NCI-H2171 treated with DMSO at 0.1 percent for 48 hours (cell line): ENCODE measurements around the gene LDHD.

Experiments
- DNase-seq: peaks from one replicate; lab custom pipeline; 2025; lab: John Stamatoyannopoulos, UW

Gene LDHD

GRCh38 chr16:75116081-75116910 is at the start of gene LDHD:
LDHD (minus strand) TSS chr16:75116780; CDS start chr16:75116720, 60 bp downstream.
- DNase-seq: no peak

GRCh38 chr16:75160386-75160785 is 43.8 kb upstream of the LDHD start:
- DNase-seq: no peak

GRCh38 chr16:75152635-75153034 is 36.1 kb upstream of the LDHD start:
- DNase-seq: no peak

GRCh38 chr16:75151798-75152197 is 35.2 kb upstream of the LDHD start:
- no peak for DNase-seq

GRCh38 chr16:75148311-75149195 is 32.0 kb upstream of the LDHD start, which contains the start of gene ZFP1:
ZFP1 (plus strand) TSS chr16:75148524; CDS start chr16:75152952, 4,428 bp downstream.
- DNase-seq: peak; percentile 89

- DNase-seq: no peak
Observed at GRCh38 chr16:75147968-75148310, 31.4 kb upstream of the LDHD start.

GRCh38 chr16:75143941-75144340 is 27.4 kb upstream of the LDHD start:
- no peak for DNase-seq

GRCh38 chr16:75139498-75139897 is 22.9 kb upstream of the LDHD start:
- DNase-seq: no peak

GRCh38 chr16:75138636-75139035 is 22.1 kb upstream of the LDHD start:
- DNase-seq: no peak

GRCh38 chr16:75138233-75138632 is 21.7 kb upstream of the LDHD start:
- DNase-seq: no peak

- DNase-seq: no peak
Observed at GRCh38 chr16:75131081-75131480, 14.5 kb upstream of the LDHD start.

- DNase-seq: no peak
Observed at GRCh38 chr16:75130150-75130771, 13.7 kb upstream of the LDHD start.

GRCh38 chr16:75129421-75130149 is 13.0 kb upstream of the LDHD start:
- DNase-seq: peak; percentile 32

- DNase-seq: no peak
Observed at GRCh38 chr16:75127713-75128415, 11.3 kb upstream of the LDHD start.

- no peak for DNase-seq
Observed at GRCh38 chr16:75122609-75123008, 6.0 kb upstream of the LDHD start.

- DNase-seq: no peak
Observed at GRCh38 chr16:75121949-75122568, 5.5 kb upstream of the LDHD start.

- DNase-seq: no peak
Observed at GRCh38 chr16:75120253-75120652, 3.7 kb upstream of the LDHD start.

GRCh38 chr16:75118943-75119539 is 2.5 kb upstream of the LDHD start:
- DNase-seq: no peak

GRCh38 chr16:75116911-75117245 is 298 bp upstream of the LDHD start:
- no peak for DNase-seq
